Bone marrow (tissue), 2 donors: ENCODE data around the gene PTPRZ1.

ENCODE experiments used
- DNase-seq, 2 donors: peaks; one replicate each; lab custom pipeline; 2025; lab: John Stamatoyannopoulos, UW

The PTPRZ1 gene

GRCh38 chr7:121891731-121892130 is 18.8 kb downstream of the PTPRZ1 start:
- no peak for DNase-seq

GRCh38 chr7:121901026-121901425 is 28.1 kb downstream of the PTPRZ1 start:
- no peak for DNase-seq

- no peak for DNase-seq
Measured at GRCh38 chr7:121904120-121904519, 31.2 kb downstream of the PTPRZ1 start.

GRCh38 chr7:121908042-121908441 is 35.1 kb downstream of the PTPRZ1 start:
- DNase-seq: no peak

- no peak for DNase-seq
Measured at GRCh38 chr7:121909716-121910345, 36.9 kb downstream of the PTPRZ1 start.

- DNase-seq: no peak
Measured at GRCh38 chr7:121913947-121914675, 41.1 kb downstream of the PTPRZ1 start.

- DNase-seq: no peak
Measured at GRCh38 chr7:121914676-121915279, 41.8 kb downstream of the PTPRZ1 start.

- DNase-seq: no peak
Measured at GRCh38 chr7:121916211-121916610, 43.2 kb downstream of the PTPRZ1 start.

GRCh38 chr7:121919986-121920385 is 47.0 kb downstream of the PTPRZ1 start:
- no peak for DNase-seq

GRCh38 chr7:121924269-121925186 is 51.6 kb downstream of the PTPRZ1 start:
- no peak for DNase-seq

GRCh38 chr7:121931149-121931902 is 58.4 kb downstream of the PTPRZ1 start:
- no peak for DNase-seq

- DNase-seq: no peak
Measured at GRCh38 chr7:121932768-121933167, 59.8 kb downstream of the PTPRZ1 start.

GRCh38 chr7:121936951-121937623 is 64.1 kb downstream of the PTPRZ1 start:
- DNase-seq: no peak

- DNase-seq: no peak
Measured at GRCh38 chr7:121938429-121938996, 65.6 kb downstream of the PTPRZ1 start.

- no peak for DNase-seq
Measured at GRCh38 chr7:121940918-121941317, 68.0 kb downstream of the PTPRZ1 start.

GRCh38 chr7:121941830-121942229 is 68.9 kb downstream of the PTPRZ1 start:
- no peak for DNase-seq

- DNase-seq: no peak
Measured at GRCh38 chr7:121945066-121945465, 72.1 kb downstream of the PTPRZ1 start.

- no peak for DNase-seq
Measured at GRCh38 chr7:121945480-121946236, 72.7 kb downstream of the PTPRZ1 start.

GRCh38 chr7:121953164-121953563 is 80.2 kb downstream of the PTPRZ1 start:
- no peak for DNase-seq

GRCh38 chr7:121953601-121954000 is 80.6 kb downstream of the PTPRZ1 start:
- no peak for DNase-seq
